ENCODE results near the gene NUDT21. TPM values are rescaled to one million over a fixed set of nuclear protein-coding genes. Genes with fewer than 3 reads are reported as not detected.

The NUDT21 gene
- polyA plus RNA-seq, 3 donors = 33.0 to 65.0 (median 55.9) TPM

DNA sequence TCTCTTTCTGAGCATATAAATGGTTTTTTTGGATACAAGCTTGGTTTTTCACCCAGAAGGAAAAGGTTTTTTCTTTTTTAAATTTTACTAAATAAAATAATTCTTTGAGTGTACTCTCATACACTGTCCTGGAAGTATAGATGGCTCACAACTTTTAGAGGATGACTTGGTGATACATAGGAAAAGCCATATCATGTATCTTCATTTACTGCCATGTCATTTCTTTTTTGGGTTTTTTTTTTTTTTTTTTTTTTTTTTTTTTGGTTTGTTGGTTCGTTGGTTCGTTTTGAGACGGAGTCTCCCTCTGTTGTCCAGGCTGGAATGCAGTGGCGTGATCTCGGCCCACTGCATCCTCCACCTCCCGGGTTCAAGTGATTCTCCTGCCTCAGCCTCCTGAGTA is 12.0 kb upstream of the NUDT21 start:
- Histone ChIP-seq H2AFZ (ENCODE audit: insufficient read depth, low read depth, low read length, poor library complexity, severe bottlenecking) (no peak overlapping the region), H3K4me2 (replicated peaks; ENCODE audit: extremely low read depth, low read length, poor library complexity, severe bottlenecking) (no peak overlapping the region), H3K27me3 (ENCODE audit: control insufficient read depth in 2 of 2, insufficient read depth in 2 of 2, low read length in 2 of 2) (no peaks in the 10 kb centered on the region), H3K9ac (ENCODE audit: insufficient read depth, low read length, poor library complexity, severe bottlenecking) (no peak overlapping the region), H3K36me3 (replicated peaks in 1 of 2; ENCODE audit: control insufficient read depth in 1 of 2, insufficient read depth in 2 of 2, low read length in 2 of 2) (peaks cover 70 to 94% of the 10 kb centered on the region in 2 donors), H3K9me3 (replicated peaks in 1 of 2; ENCODE audit: control insufficient read depth in 1 of 2, insufficient read depth in 1 of 2, low read length in 2 of 2) (no peaks in the 10 kb centered on the region), H3K79me2 (ENCODE audit: insufficient read depth, low read length) (no peaks in the 10 kb centered on the region), H3K4me1 (ENCODE audit: control insufficient read depth in 1 of 2, insufficient read depth in 2 of 2, low read length in 2 of 2) (no peaks in the 10 kb centered on the region), H3K27ac (ENCODE audit: low read depth in 1 of 2, low read length in 2 of 2) (no peak overlapping the region), H4K20me1 (ENCODE audit: insufficient read depth, low read length) (no peaks in the 10 kb centered on the region), H3K4me3 (replicated peaks in 1 of 3; ENCODE audit: low read depth in 2 of 3, low read length in 3 of 3) (no peak overlapping the region)
- Mint-ChIP-seq H3K9me3 (no peaks in the 10 kb centered on the region), H3K4me1 (no peaks in the 10 kb centered on the region), H3K27me3 (ENCODE audit: low read depth in 3 of 3) (no peaks in the 10 kb centered on the region), H3K36me3 (peaks cover 71 to 88% of the 10 kb centered on the region in 2 donors), H3K4me3 (no peak overlapping the region), H3K27ac (no peak overlapping the region)
- intact Hi-C loops (cut with micrococcal nuclease) = no loop called here
- WGBS (ENCODE audit: insufficient coverage) = 93% methylated on average over 3 of the region's 6 CpGs
- TF ChIP-seq, protein P1, sequence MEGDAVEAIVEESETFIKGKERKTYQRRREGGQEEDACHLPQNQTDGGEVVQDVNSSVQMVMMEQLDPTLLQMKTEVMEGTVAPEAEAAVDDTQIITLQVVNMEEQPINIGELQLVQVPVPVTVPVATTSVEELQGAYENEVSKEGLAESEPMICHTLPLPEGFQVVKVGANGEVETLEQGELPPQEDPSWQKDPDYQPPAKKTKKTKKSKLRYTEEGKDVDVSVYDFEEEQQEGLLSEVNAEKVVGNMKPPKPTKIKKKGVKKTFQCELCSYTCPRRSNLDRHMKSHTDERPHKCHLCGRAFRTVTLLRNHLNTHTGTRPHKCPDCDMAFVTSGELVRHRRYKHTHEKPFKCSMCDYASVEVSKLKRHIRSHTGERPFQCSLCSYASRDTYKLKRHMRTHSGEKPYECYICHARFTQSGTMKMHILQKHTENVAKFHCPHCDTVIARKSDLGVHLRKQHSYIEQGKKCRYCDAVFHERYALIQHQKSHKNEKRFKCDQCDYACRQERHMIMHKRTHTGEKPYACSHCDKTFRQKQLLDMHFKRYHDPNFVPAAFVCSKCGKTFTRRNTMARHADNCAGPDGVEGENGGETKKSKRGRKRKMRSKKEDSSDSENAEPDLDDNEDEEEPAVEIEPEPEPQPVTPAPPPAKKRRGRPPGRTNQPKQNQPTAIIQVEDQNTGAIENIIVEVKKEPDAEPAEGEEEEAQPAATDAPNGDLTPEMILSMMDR (IDR thresholded peaks at IDR 0.05) = no peak
- DNase-seq = no peak

DNA sequence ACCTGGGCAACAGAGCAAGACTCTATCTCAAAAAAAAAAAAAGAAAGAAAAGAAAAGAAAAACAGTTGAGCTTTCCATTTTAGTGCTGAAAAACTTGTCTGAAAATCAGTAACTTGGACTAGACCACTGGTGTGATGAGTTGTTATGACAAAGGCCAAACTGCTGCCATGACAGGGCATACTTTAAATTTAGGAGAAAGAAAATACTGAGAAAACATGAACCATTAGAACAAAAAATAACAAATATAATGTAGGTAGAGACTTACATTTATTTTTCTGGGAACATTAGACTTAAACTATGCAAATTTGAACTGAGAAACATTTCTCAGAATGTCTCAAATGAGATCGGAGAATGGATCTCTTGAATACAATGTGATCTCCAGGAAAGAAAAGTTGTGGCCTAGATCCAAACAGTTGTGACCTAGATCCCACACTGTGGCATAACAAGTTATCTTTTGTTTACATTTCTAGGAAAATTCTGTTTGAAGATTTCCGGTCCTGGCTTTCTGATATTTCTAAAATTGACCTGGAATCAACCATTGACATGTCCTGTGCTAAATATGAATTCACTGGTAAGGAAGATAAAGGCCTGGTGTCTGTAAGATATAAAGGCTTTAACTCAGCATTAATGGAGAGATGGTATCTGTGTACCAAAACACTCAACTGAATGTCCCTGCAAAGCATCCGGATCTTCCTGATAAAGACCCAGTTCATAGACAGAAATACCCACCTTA is 11.1 kb upstream of the NUDT21 start:
- Mint-ChIP-seq H3K4me3 (no peak overlapping the region), H3K27ac (no peak overlapping the region)
- H3K9ac ChIP-seq (ENCODE audit: insufficient read depth, low read length, poor library complexity, severe bottlenecking) = no peak overlapping the region

More for the DNA sequence above, 11.1 kb upstream of the NUDT21 start:
- Histone ChIP-seq H3K27me3 (ENCODE audit: control insufficient read depth in 2 of 2, insufficient read depth in 2 of 2, low read length in 2 of 2) (no peaks in the 10 kb centered on the region), H3K4me2 (replicated peaks; ENCODE audit: extremely low read depth, low read length, poor library complexity, severe bottlenecking) (no peak overlapping the region), H3K79me2 (ENCODE audit: insufficient read depth, low read length) (no peaks in the 10 kb centered on the region), H3K4me1 (ENCODE audit: control insufficient read depth in 1 of 2, insufficient read depth in 2 of 2, low read length in 2 of 2) (no peaks in the 10 kb centered on the region), H3K4me3 (replicated peaks in 1 of 3; ENCODE audit: low read depth in 2 of 3, low read length in 3 of 3) (no peak overlapping the region), H4K20me1 (ENCODE audit: insufficient read depth, low read length) (no peaks in the 10 kb centered on the region), H2AFZ (ENCODE audit: insufficient read depth, low read depth, low read length, poor library complexity, severe bottlenecking) (no peak overlapping the region), H3K36me3 (replicated peaks in 1 of 2; ENCODE audit: control insufficient read depth in 1 of 2, insufficient read depth in 2 of 2, low read length in 2 of 2) (peaks cover 62 to 94% of the 10 kb centered on the region in 2 donors), H3K27ac (ENCODE audit: low read depth in 1 of 2, low read length in 2 of 2) (no peak overlapping the region), H3K9me3 (replicated peaks in 1 of 2; ENCODE audit: control insufficient read depth in 1 of 2, insufficient read depth in 1 of 2, low read length in 2 of 2) (no peaks in the 10 kb centered on the region)
- no CpG with 5 or more reads among the region's 3 CpGs for WGBS (ENCODE audit: insufficient coverage)
- Mint-ChIP-seq H3K27me3 (ENCODE audit: low read depth in 3 of 3) (no peaks in the 10 kb centered on the region), H3K4me1 (no peaks in the 10 kb centered on the region), H3K36me3 (peaks cover 68 to 88% of the 10 kb centered on the region in 2 donors), H3K9me3 (no peaks in the 10 kb centered on the region)
- DNase-seq = no peak
- intact Hi-C loops (cut with micrococcal nuclease) = no loop called here
- TF ChIP-seq, protein P1 (IDR thresholded peaks at IDR 0.05) = no peak
